ENCODE results near the gene WDR20.

The WDR20 gene

GRCh38 chr14:102222751-102223150, 83.1 kb downstream of the WDR20 start:
- Histone ChIP-seq H3K27ac (ENCODE audit: low read depth, low read length) (no peak overlapping the region), H2AFZ (ENCODE audit: low read depth, low read length, severe bottlenecking) (no peak overlapping the region), H4K20me1 (ENCODE audit: low read depth, low read length) (no peaks in the 10 kb centered on the region), H3K9ac (ENCODE audit: low read length) (no peak overlapping the region), H3K4me3 (ENCODE audit: insufficient read depth, low read length, poor library complexity, severe bottlenecking) (no peak overlapping the region), H3K79me2 (ENCODE audit: insufficient read depth, low read length) (no peaks in the 10 kb centered on the region), H3K9me2 (replicated peaks; ENCODE audit: insufficient read depth, low read length) (no peaks in the 10 kb centered on the region), H3F3A (ENCODE audit: insufficient read depth) (0 out of 2 replicates have a peak, but pooled peaks cover 6% of the 10 kb centered on the region), H3K4me2 (ENCODE audit: low read depth, low read length, poor library complexity, severe bottlenecking) (no peak overlapping the region), H3K9me3 (ENCODE audit: insufficient read depth, low read length) (no peaks in the 10 kb centered on the region), H3K27me3 (ENCODE audit: low read length) (no peaks in the 10 kb centered on the region), H3K36me3 (ENCODE audit: low read length) (no peaks in the 10 kb centered on the region)
- TF ChIP-seq EZH2phosphoT487 (conservative IDR thresholded peaks at IDR 0.05; ENCODE audit: low read length), result no peak
- no peak for TF ChIP-seq CTCF (IDR thresholded peaks at IDR 0.05; ENCODE audit: insufficient read depth, low read length, poor library complexity, severe bottlenecking)

GRCh38 chr14:102223682-102224081, 84.0 kb downstream of the WDR20 start:
- H3K4me2 ChIP-seq (ENCODE audit: low read depth, low read length, poor library complexity, severe bottlenecking), result no peak overlapping the region

GRCh38 chr14:102225386-102225785, 85.7 kb downstream of the WDR20 start:
- no peak for TF ChIP-seq EZH2phosphoT487 (conservative IDR thresholded peaks at IDR 0.05; ENCODE audit: low read length)
- no peak for TF ChIP-seq CTCF (IDR thresholded peaks at IDR 0.05; ENCODE audit: insufficient read depth, low read length, poor library complexity, severe bottlenecking)
- H3F3A ChIP-seq (ENCODE audit: insufficient read depth), result 0 out of 2 replicates have a peak, but pooled peaks cover 3% of the 10 kb centered on the region
- H2AFZ ChIP-seq (ENCODE audit: low read depth, low read length, severe bottlenecking), result no peak overlapping the region
- no peaks in the 10 kb centered on the region for H3K9me2 ChIP-seq (replicated peaks; ENCODE audit: insufficient read depth, low read length)
- H3K9me3 ChIP-seq (ENCODE audit: insufficient read depth, low read length), result no peaks in the 10 kb centered on the region
- H3K36me3 ChIP-seq (ENCODE audit: low read length), result no peaks in the 10 kb centered on the region
- no peak overlapping the region for H3K27ac ChIP-seq (ENCODE audit: low read depth, low read length)
- no peaks in the 10 kb centered on the region for H4K20me1 ChIP-seq (ENCODE audit: low read depth, low read length)
- H3K9ac ChIP-seq (ENCODE audit: low read length), result no peak overlapping the region
- no peaks in the 10 kb centered on the region for H3K79me2 ChIP-seq (ENCODE audit: insufficient read depth, low read length)
- H3K27me3 ChIP-seq (ENCODE audit: low read length), result no peaks in the 10 kb centered on the region
- H3K4me3 ChIP-seq (ENCODE audit: insufficient read depth, low read length, poor library complexity, severe bottlenecking), result no peak overlapping the region
- no peak overlapping the region for H3K4me2 ChIP-seq (ENCODE audit: low read depth, low read length, poor library complexity, severe bottlenecking)

More at GRCh38 chr14:102223682-102224081, 84.0 kb downstream of the WDR20 start:
- Histone ChIP-seq H3K79me2 (ENCODE audit: insufficient read depth, low read length) (no peaks in the 10 kb centered on the region), H2AFZ (ENCODE audit: low read depth, low read length, severe bottlenecking) (no peak overlapping the region), H3K9ac (ENCODE audit: low read length) (no peak overlapping the region), H3K9me3 (ENCODE audit: insufficient read depth, low read length) (no peaks in the 10 kb centered on the region), H3K4me3 (ENCODE audit: insufficient read depth, low read length, poor library complexity, severe bottlenecking) (no peak overlapping the region), H3K9me2 (replicated peaks; ENCODE audit: insufficient read depth, low read length) (no peaks in the 10 kb centered on the region), H3F3A (ENCODE audit: insufficient read depth) (0 out of 2 replicates have a peak, but pooled peaks cover 6% of the 10 kb centered on the region), H3K27me3 (ENCODE audit: low read length) (no peaks in the 10 kb centered on the region), H3K27ac (ENCODE audit: low read depth, low read length) (no peak overlapping the region), H3K36me3 (ENCODE audit: low read length) (no peaks in the 10 kb centered on the region), H4K20me1 (ENCODE audit: low read depth, low read length) (no peaks in the 10 kb centered on the region)
- TF ChIP-seq EZH2phosphoT487 (conservative IDR thresholded peaks at IDR 0.05; ENCODE audit: low read length) (no peak), CTCF (IDR thresholded peaks at IDR 0.05; ENCODE audit: insufficient read depth, low read length, poor library complexity, severe bottlenecking) (no peak)
